ENCODE data around the gene OR8D4.
"Not testable (repeated sequence)": the region's sequence is repeated elsewhere in the genome, so short reads cannot be mapped to it uniquely, and the experiment has no call there.

The OR8D4 gene

DNA sequence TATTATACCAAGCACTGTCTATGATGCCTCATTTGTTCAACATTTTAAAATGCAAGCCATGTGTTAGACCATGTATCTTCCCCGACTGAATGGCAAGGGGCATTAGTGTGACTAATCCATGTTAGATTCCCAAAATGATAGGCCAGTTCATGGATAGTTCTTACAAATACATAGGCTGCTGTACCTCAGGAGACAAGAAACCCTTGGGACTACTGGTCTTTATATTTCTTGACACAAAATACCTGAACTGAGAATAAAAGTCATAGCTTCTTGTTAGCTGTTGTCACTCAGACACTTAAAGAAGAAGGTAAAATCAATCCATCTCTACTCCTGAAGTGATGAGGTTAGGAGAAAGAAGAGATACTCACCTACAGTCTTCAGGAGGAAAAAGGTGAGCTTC is at the start of gene OR8D4:
Gene OR8D4 (plus strand): TSS at position 301 of the 400 bp plus-strand sequence. CDS start 4,265 bp downstream, outside the sequence.
- no peak within 1 kb of the TSS for H3K4me3 ChIP-seq (ENCODE audit: low read length in 2 of 2)
- no peak within 1 kb of the TSS for H3K27ac ChIP-seq (ENCODE audit: low read depth in 2 of 2, low read length in 2 of 2)
- H3K4me1 ChIP-seq (ENCODE audit: control insufficient read depth in 2 of 2, insufficient read depth in 2 of 2, low read length in 2 of 2) = no peaks in the 10 kb centered on the region
- H3K9me3 ChIP-seq (ENCODE audit: control insufficient read depth in 2 of 2, low read length in 2 of 2) = no peaks in the 10 kb centered on the region
- no peaks in the 10 kb centered on the region for H3K36me3 ChIP-seq (ENCODE audit: control insufficient read depth in 2 of 2, insufficient read depth in 2 of 2, low read length in 2 of 2)
- H3K9ac ChIP-seq (ENCODE audit: low read depth in 1 of 2, low read length in 2 of 2) = no peak within 1 kb of the TSS
- H3K27me3 ChIP-seq (ENCODE audit: control insufficient read depth in 2 of 2, insufficient read depth in 2 of 2, low read length in 2 of 2) = no peaks in the 10 kb centered on the region

DNA sequence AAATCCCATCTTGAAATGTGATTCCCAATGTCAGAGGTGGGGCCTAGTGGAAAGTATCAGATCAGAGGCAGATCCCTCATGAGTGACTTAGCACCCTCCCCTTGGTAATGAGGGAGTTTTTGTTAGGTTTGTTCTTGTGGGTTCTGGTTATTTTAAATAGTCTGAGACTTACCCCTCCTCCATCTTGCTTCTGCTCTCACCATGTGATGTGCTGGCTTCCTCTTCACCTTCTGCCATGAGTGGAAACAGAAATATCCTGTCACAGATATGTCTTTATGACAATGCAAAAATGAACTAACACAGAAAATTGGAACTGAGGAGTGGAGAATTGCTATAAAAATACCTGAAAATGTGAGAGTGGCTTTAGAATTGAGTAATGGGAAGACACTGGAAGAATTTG is 49.6 kb upstream of the OR8D4 start:
- H3K27ac ChIP-seq (ENCODE audit: low read depth in 2 of 2, low read length in 2 of 2) = no peak overlapping the region
- H3K4me3 ChIP-seq (ENCODE audit: low read length in 2 of 2) = no peak overlapping the region
- H3K4me1 ChIP-seq (ENCODE audit: control insufficient read depth in 2 of 2, insufficient read depth in 2 of 2, low read length in 2 of 2) = no peaks in the 10 kb centered on the region
- no peaks in the 10 kb centered on the region for H3K27me3 ChIP-seq (ENCODE audit: control insufficient read depth in 2 of 2, insufficient read depth in 2 of 2, low read length in 2 of 2)
- no peak overlapping the region for H3K9ac ChIP-seq (ENCODE audit: low read depth in 1 of 2, low read length in 2 of 2)
- no peaks in the 10 kb centered on the region for H3K9me3 ChIP-seq (ENCODE audit: control insufficient read depth in 2 of 2, low read length in 2 of 2)
- H3K36me3 ChIP-seq (ENCODE audit: control insufficient read depth in 2 of 2, insufficient read depth in 2 of 2, low read length in 2 of 2) = no peaks in the 10 kb centered on the region

DNA sequence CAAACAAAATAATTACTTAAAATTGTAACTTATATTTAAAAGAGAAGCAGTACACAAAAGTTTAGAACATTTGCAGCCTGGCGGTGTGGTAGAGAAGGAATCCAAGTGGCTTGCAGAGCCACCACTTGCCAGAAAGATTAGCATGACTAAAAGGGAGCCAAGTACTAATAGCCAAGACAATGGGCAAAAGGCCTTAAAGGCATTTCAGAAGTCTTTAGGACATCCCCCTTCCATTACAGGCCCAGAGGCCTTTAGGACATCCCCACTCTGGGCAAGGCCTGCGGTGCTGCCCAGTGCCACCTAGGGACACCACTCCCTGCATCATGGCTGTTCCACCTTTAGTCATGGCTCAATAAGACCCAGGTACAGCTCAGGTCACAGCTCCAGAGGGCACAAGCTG is 48.9 kb upstream of the OR8D4 start:
- no peaks in the 10 kb centered on the region for H3K9me3 ChIP-seq (ENCODE audit: control insufficient read depth in 2 of 2, low read length in 2 of 2)
- H3K4me1 ChIP-seq (ENCODE audit: control insufficient read depth in 2 of 2, insufficient read depth in 2 of 2, low read length in 2 of 2) = no peaks in the 10 kb centered on the region
- no peak overlapping the region for H3K27ac ChIP-seq (ENCODE audit: low read depth in 2 of 2, low read length in 2 of 2)
- H3K4me3 ChIP-seq (ENCODE audit: low read length in 2 of 2) = no peak overlapping the region
- no peaks in the 10 kb centered on the region for H3K27me3 ChIP-seq (ENCODE audit: control insufficient read depth in 2 of 2, insufficient read depth in 2 of 2, low read length in 2 of 2)
- no peaks in the 10 kb centered on the region for H3K36me3 ChIP-seq (ENCODE audit: control insufficient read depth in 2 of 2, insufficient read depth in 2 of 2, low read length in 2 of 2)
- H3K9ac ChIP-seq (ENCODE audit: low read depth in 1 of 2, low read length in 2 of 2) = no peak overlapping the region

DNA sequence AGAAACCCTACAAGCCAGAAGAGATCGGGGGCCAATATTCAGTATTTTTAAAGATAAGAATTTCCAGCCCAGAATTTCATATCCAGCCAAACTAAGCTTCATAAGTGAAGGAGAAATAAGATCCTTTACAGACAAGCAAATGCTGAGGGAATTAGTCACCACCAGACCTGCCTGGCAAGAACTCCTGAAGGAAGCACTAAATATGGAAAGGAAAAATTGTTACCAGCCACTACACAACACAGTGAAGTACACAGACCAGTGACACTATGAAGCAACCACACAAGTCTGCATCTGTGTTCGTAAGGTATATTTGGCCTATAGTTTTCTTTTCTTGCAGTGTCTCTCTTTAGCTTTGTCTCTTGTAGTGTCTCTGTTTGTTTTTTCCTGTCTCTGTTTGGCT is 45.5 kb upstream of the OR8D4 start:
- Histone ChIP-seq H3K27ac (ENCODE audit: low read depth in 2 of 2, low read length in 2 of 2) (no peak overlapping the region), H3K9ac (ENCODE audit: low read depth in 1 of 2, low read length in 2 of 2) (no peak overlapping the region), H3K9me3 (ENCODE audit: control insufficient read depth in 2 of 2, low read length in 2 of 2) (no peaks in the 10 kb centered on the region), H3K4me1 (ENCODE audit: control insufficient read depth in 2 of 2, insufficient read depth in 2 of 2, low read length in 2 of 2) (no peaks in the 10 kb centered on the region), H3K27me3 (ENCODE audit: control insufficient read depth in 2 of 2, insufficient read depth in 2 of 2, low read length in 2 of 2) (no peaks in the 10 kb centered on the region), H3K4me3 (ENCODE audit: low read length in 2 of 2) (no peak overlapping the region), H3K36me3 (ENCODE audit: control insufficient read depth in 2 of 2, insufficient read depth in 2 of 2, low read length in 2 of 2) (no peaks in the 10 kb centered on the region)

DNA sequence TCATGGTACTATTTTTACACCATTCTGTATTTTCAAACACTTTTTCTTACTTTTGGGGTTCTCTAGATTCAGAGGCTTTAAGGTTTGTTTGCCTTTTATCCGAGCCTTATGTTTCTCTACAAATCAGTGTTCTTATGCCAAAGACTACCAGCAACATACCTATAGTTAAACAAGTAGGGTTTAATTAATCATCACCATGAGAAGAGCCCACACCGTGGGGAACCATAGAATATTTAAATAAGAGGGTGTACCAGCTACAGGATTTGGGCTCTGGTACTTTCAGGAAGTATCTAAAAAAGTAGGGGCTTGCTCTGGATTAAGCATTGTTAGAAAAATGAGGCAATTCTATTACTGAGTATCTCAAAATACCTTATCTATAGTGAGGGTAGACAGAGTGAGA is 42.2 kb upstream of the OR8D4 start:
- Histone ChIP-seq H3K36me3 (ENCODE audit: control insufficient read depth in 2 of 2, insufficient read depth in 2 of 2, low read length in 2 of 2) (no peaks in the 10 kb centered on the region), H3K27me3 (ENCODE audit: control insufficient read depth in 2 of 2, insufficient read depth in 2 of 2, low read length in 2 of 2) (no peaks in the 10 kb centered on the region)

DNA sequence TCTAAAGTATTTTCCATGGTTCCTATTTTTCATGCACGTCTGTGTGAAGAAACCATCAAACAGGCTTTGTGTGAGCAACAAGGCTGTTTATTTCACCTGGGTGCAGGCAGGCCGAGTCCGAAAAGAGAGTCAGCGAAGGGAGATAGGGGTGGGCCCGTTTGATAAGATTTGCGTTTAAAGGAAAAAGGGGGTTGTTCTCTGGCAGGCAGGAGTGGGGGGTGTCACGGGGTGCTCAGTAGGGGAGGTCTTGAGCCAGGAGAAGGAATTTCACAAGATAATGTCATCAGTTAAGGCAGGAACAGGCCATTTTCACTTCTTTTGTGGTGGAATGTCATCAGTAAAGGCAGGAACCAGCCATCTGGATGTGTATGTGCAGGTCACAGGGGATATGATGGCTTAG is 36.7 kb upstream of the OR8D4 start:
- not testable (repeated sequence) for H3K4me3 ChIP-seq (ENCODE audit: low read length in 2 of 2)

More for the DNA sequence above, 42.2 kb upstream of the OR8D4 start:
- Histone ChIP-seq H3K27ac (ENCODE audit: low read depth in 2 of 2, low read length in 2 of 2) (no peak overlapping the region), H3K9me3 (ENCODE audit: control insufficient read depth in 2 of 2, low read length in 2 of 2) (no peaks in the 10 kb centered on the region), H3K4me3 (ENCODE audit: low read length in 2 of 2) (no peak overlapping the region), H3K4me1 (ENCODE audit: control insufficient read depth in 2 of 2, insufficient read depth in 2 of 2, low read length in 2 of 2) (no peaks in the 10 kb centered on the region), H3K9ac (ENCODE audit: low read depth in 1 of 2, low read length in 2 of 2) (no peak overlapping the region)

DNA sequence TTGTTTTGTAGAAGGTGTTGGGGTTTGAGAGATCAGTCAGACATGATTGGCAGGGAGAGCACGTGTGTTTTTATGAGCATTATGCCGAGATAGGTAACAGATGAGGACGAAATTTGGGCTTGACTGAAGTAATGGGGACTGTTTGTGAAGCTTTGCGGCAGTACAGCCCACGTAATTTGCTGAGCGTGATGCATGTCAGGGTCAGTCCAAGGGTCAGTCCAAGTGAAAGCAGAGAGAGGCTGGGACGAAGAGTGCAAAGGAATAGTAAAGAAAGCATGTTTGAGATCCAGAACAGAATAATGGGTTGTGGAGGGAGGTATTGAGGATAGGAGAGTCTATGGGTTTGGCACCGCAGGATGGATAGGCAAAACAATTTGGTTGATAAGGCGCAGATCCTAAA is 34.2 kb upstream of the OR8D4 start:
- H3K4me1 ChIP-seq (ENCODE audit: control insufficient read depth in 2 of 2, insufficient read depth in 2 of 2, low read length in 2 of 2); H3K9me3 ChIP-seq (ENCODE audit: control insufficient read depth in 2 of 2, low read length in 2 of 2); H3K4me3 ChIP-seq (ENCODE audit: low read length in 2 of 2); H3K9ac ChIP-seq (ENCODE audit: low read depth in 1 of 2, low read length in 2 of 2); H3K36me3 ChIP-seq (ENCODE audit: control insufficient read depth in 2 of 2, insufficient read depth in 2 of 2, low read length in 2 of 2); H3K27me3 ChIP-seq (ENCODE audit: control insufficient read depth in 2 of 2, insufficient read depth in 2 of 2, low read length in 2 of 2); H3K27ac ChIP-seq (ENCODE audit: low read depth in 2 of 2, low read length in 2 of 2): not testable (repeated sequence)

More for the DNA sequence above, 36.7 kb upstream of the OR8D4 start:
- not testable (repeated sequence) for H3K9ac ChIP-seq (ENCODE audit: low read depth in 1 of 2, low read length in 2 of 2); H3K27me3 ChIP-seq (ENCODE audit: control insufficient read depth in 2 of 2, insufficient read depth in 2 of 2, low read length in 2 of 2); H3K27ac ChIP-seq (ENCODE audit: low read depth in 2 of 2, low read length in 2 of 2); H3K9me3 ChIP-seq (ENCODE audit: control insufficient read depth in 2 of 2, low read length in 2 of 2); H3K4me1 ChIP-seq (ENCODE audit: control insufficient read depth in 2 of 2, insufficient read depth in 2 of 2, low read length in 2 of 2); H3K36me3 ChIP-seq (ENCODE audit: control insufficient read depth in 2 of 2, insufficient read depth in 2 of 2, low read length in 2 of 2)

DNA sequence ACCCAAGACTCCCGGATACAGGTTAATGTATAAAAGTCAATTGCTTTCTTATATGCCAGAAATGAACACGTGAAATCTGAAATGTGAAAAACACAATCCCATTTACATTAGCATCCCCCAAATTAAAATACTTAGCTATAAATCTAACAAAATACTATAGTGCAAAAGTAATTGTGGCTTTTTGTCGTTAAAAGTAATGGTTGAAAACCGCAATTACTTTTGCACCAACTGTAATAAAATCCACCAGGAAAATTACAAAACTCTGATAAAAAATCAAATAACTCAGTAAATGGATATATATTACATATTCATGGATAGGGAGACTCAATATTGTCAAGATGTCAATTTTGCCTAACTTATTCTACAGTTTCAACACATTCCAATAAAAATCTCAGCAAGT is 21.1 kb upstream of the OR8D4 start:
- no peak overlapping the region for H3K4me3 ChIP-seq (ENCODE audit: low read length in 2 of 2)
- H3K27me3 ChIP-seq (ENCODE audit: control insufficient read depth in 2 of 2, insufficient read depth in 2 of 2, low read length in 2 of 2) = no peaks in the 10 kb centered on the region
- no peak overlapping the region for H3K9ac ChIP-seq (ENCODE audit: low read depth in 1 of 2, low read length in 2 of 2)
- no peaks in the 10 kb centered on the region for H3K36me3 ChIP-seq (ENCODE audit: control insufficient read depth in 2 of 2, insufficient read depth in 2 of 2, low read length in 2 of 2)
- no peak overlapping the region for H3K27ac ChIP-seq (ENCODE audit: low read depth in 2 of 2, low read length in 2 of 2)
- no peaks in the 10 kb centered on the region for H3K4me1 ChIP-seq (ENCODE audit: control insufficient read depth in 2 of 2, insufficient read depth in 2 of 2, low read length in 2 of 2)
- H3K9me3 ChIP-seq (ENCODE audit: control insufficient read depth in 2 of 2, low read length in 2 of 2) = no peaks in the 10 kb centered on the region

DNA sequence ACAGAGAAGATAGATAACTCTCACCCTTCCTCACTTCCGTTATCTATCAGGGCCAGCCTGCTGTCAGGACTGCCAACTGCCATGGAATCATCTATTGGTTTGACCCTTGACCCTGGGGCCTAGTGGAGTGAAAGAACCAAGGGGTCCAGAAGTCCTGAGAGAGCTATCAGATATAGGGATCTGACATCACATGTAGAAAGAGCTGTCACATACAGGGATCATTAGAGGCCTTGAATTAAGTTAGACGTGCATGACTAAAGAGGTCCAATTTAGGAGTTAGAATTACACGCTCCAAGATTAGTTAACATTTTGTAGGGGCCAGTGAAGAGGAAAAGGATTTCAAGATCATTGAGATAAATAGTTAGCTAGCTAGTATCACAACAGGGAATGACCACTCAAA is 16.4 kb upstream of the OR8D4 start, which contains the start of gene TMEM225:
Gene TMEM225 (minus strand): TSS at position 101 of the 400 bp plus-strand sequence. CDS start 245 bp downstream, outside the sequence.
- H3K9ac ChIP-seq (ENCODE audit: low read depth in 1 of 2, low read length in 2 of 2) = no peak within 1 kb of the TSS
- H3K36me3 ChIP-seq (ENCODE audit: control insufficient read depth in 2 of 2, insufficient read depth in 2 of 2, low read length in 2 of 2) = no peaks in the 10 kb centered on the region
- H3K4me3 ChIP-seq (ENCODE audit: low read length in 2 of 2) = no peak within 1 kb of the TSS
- H3K27ac ChIP-seq (ENCODE audit: low read depth in 2 of 2, low read length in 2 of 2) = no peak within 1 kb of the TSS
- no peaks in the 10 kb centered on the region for H3K27me3 ChIP-seq (ENCODE audit: control insufficient read depth in 2 of 2, insufficient read depth in 2 of 2, low read length in 2 of 2)
- no peaks in the 10 kb centered on the region for H3K9me3 ChIP-seq (ENCODE audit: control insufficient read depth in 2 of 2, low read length in 2 of 2)
- H3K4me1 ChIP-seq (ENCODE audit: control insufficient read depth in 2 of 2, insufficient read depth in 2 of 2, low read length in 2 of 2) = no peaks in the 10 kb centered on the region

DNA sequence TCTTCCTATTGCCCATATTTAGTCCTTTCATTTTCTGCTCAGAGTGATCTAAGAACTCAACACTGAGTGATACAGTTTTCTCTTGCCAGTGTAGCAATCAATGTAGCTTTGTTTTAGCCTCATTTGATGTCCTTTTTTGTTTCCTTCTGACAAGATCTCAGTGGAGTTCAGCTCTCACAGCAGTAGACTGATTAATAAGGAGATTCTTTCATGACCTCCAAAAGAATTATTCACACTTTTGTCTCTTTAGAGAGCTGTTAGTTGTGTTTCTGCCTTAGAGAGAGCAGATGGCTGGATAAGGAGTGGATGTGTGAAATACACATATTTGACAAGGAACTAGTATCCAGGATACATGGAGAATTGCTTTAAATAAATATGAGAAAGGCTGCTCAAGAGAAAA is 9.9 kb upstream of the OR8D4 start:
- Histone ChIP-seq H3K27me3 (ENCODE audit: control insufficient read depth in 2 of 2, insufficient read depth in 2 of 2, low read length in 2 of 2) (no peaks in the 10 kb centered on the region), H3K9me3 (ENCODE audit: control insufficient read depth in 2 of 2, low read length in 2 of 2) (no peaks in the 10 kb centered on the region), H3K9ac (ENCODE audit: low read depth in 1 of 2, low read length in 2 of 2) (no peak overlapping the region), H3K4me3 (ENCODE audit: low read length in 2 of 2) (no peak overlapping the region), H3K4me1 (ENCODE audit: control insufficient read depth in 2 of 2, insufficient read depth in 2 of 2, low read length in 2 of 2) (no peaks in the 10 kb centered on the region), H3K27ac (ENCODE audit: low read depth in 2 of 2, low read length in 2 of 2) (no peak overlapping the region), H3K36me3 (ENCODE audit: control insufficient read depth in 2 of 2, insufficient read depth in 2 of 2, low read length in 2 of 2) (no peaks in the 10 kb centered on the region)

DNA sequence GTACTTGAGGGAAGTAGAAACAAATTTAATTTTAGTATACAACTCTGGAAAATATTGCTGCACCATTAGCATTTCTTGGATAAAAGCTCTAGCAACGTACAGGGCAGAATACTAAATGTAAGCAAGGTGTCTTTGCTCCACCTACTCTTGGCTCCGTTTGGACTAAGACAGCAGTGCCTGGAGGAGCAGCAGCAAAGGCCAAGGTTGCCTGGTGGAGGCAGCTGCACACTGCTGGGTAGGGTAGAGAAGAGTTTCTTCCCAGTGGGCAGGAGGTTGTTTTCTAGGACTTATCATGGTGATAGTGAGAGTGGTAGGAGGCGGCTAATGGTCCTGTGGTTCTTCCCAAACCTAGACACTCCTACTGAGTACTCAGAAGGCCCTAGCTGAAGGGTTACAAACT is 2.2 kb upstream of the OR8D4 start:
- Histone ChIP-seq H3K4me3 (ENCODE audit: low read length in 2 of 2) (no peak overlapping the region), H3K36me3 (ENCODE audit: control insufficient read depth in 2 of 2, insufficient read depth in 2 of 2, low read length in 2 of 2) (no peaks in the 10 kb centered on the region), H3K9me3 (ENCODE audit: control insufficient read depth in 2 of 2, low read length in 2 of 2) (no peaks in the 10 kb centered on the region), H3K4me1 (ENCODE audit: control insufficient read depth in 2 of 2, insufficient read depth in 2 of 2, low read length in 2 of 2) (no peaks in the 10 kb centered on the region), H3K27ac (ENCODE audit: low read depth in 2 of 2, low read length in 2 of 2) (no peak overlapping the region), H3K9ac (ENCODE audit: low read depth in 1 of 2, low read length in 2 of 2) (no peak overlapping the region), H3K27me3 (ENCODE audit: control insufficient read depth in 2 of 2, insufficient read depth in 2 of 2, low read length in 2 of 2) (no peaks in the 10 kb centered on the region)
